HepG2 (cell line): Measurements from ENCODE around the gene ACRBP.

Source experiments
- EZH2 ChIP-seq: conservative IDR thresholded peaks from 2 replicates; pipeline ENCODE4 v1.6.1; 2012; ENCODE audit warnings: mild to moderate bottlenecking, low read depth, low read length, moderate library complexity
- HNRNPL ChIP-seq: fragments of 200-400 bp; formaldehyde crosslinking; IDR thresholded peaks from 2 replicates; pipeline ENCODE4 v1.6.1; 2017; ENCODE audit warnings: mild to moderate bottlenecking, low read depth, low read length
- TOPORS ChIP-seq: sonication (generic); formaldehyde crosslinking; IDR thresholded peaks from 2 replicates; pipeline ENCODE4 v1.8.0; 2023; ENCODE audit warnings: mild to moderate bottlenecking, missing genetic modification reagents
- ZNF274 ChIP-seq: sonication (generic); formaldehyde crosslinking; IDR thresholded peaks from 2 replicates; pipeline ENCODE4 v1.5.1; 2020; ENCODE audit warnings: mild to moderate bottlenecking, missing genetic modification reagents

GRCh38 chr12:6643569-6644256 is 3.5 kb downstream of the ACRBP start:
- peak; percentile 90; the same call in 1 of the 2 replicates for TF ChIP-seq ZNF274 (CRISPR knock-in tag)
- TF ChIP-seq TOPORS (CRISPR knock-in tag): no peak
- no peak for TF ChIP-seq EZH2
- no peak for TF ChIP-seq HNRNPL
